Endodermal cell (in vitro differentiated cells): ENCODE data around the gene EIF4G3. TPM values are rescaled to one million over a fixed set of nuclear protein-coding genes. Genes with fewer than 3 reads are reported as not detected.

Source experiments
- DNase-seq: peaks from one replicate; pipeline ENCODE4 v3.0.0-alpha.2; 2017
- H3K27ac ChIP-seq: 2 replicates; pipeline ENCODE4 v1.5.1; 2013; ENCODE audit warnings: mild to moderate bottlenecking, low read depth, low read length, moderate library complexity
- H3K27me3 ChIP-seq: 2 replicates; pipeline ENCODE4 v1.6.1; 2013; ENCODE audit warnings: mild to moderate bottlenecking, low read length, moderate library complexity; ENCODE audit not compliant: insufficient read depth, control insufficient read depth, poor library complexity, severe bottlenecking
- H3K36me3 ChIP-seq: 2 replicates; pipeline ENCODE4 v1.7.0; 2013; ENCODE audit warnings: mild to moderate bottlenecking, low read length, moderate library complexity; ENCODE audit not compliant: control insufficient read depth, insufficient read depth
- H3K4me1 ChIP-seq: one replicate; pipeline ENCODE4 v1.7.0; 2013; ENCODE audit warnings: low read length; ENCODE audit not compliant: control insufficient read depth, insufficient read depth
- H3K4me3 ChIP-seq: 2 replicates; pipeline ENCODE4 v1.5.1; 2013; ENCODE audit warnings: mild to moderate bottlenecking, low read length, moderate library complexity
- H3K9ac ChIP-seq: 2 replicates; pipeline ENCODE4 v1.6.1; 2013; ENCODE audit warnings: mild to moderate bottlenecking, low read length, moderate library complexity; ENCODE audit not compliant: poor library complexity, severe bottlenecking; ENCODE audit errors: extremely low read depth
- H3K9me3 ChIP-seq: 2 replicates; pipeline ENCODE4 v1.6.1; 2013; ENCODE audit warnings: mild to moderate bottlenecking, low read length, moderate library complexity; ENCODE audit not compliant: control insufficient read depth
- H3K27ac Mint-ChIP-seq: 2 replicates; pipeline ENCODE4 v1.8.0; 2020; ENCODE audit warnings: mixed read lengths
- H3K27me3 Mint-ChIP-seq: 2 replicates; pipeline ENCODE4 v1.8.0; 2021; ENCODE audit warnings: mild to moderate bottlenecking, mixed read lengths; ENCODE audit not compliant: insufficient read depth
- H3K36me3 Mint-ChIP-seq: 2 replicates; pipeline ENCODE4 v1.8.0; 2020; ENCODE audit warnings: low read depth, mixed read lengths
- H3K4me1 Mint-ChIP-seq: 2 replicates; pipeline ENCODE4 v1.8.0; 2020; ENCODE audit warnings: mixed read lengths
- H3K4me3 Mint-ChIP-seq: 2 replicates; pipeline ENCODE4 v1.8.0; 2020; ENCODE audit warnings: mild to moderate bottlenecking, moderate library complexity, mixed read lengths
- H3K9me3 Mint-ChIP-seq: 2 replicates; pipeline ENCODE4 v1.8.0; 2020; ENCODE audit warnings: mild to moderate bottlenecking, mixed read lengths
- CTCF ChIP-seq: fragments of 200-600 bp; sonication (generic); conservative IDR thresholded peaks from 2 replicates; pipeline ENCODE4 v1.5.0; 2021; ENCODE audit warnings: antibody characterized with exemption, mild to moderate bottlenecking
- WGBS, 2 experiments: methylation state at CpG; one replicate each; pipeline versions ENCODE4 v1.1.5 to v1.1.7; 2013; ENCODE audit warnings: missing lambda C conversion rate in 2 of 2, mixed read lengths in 1 of 2; ENCODE audit not compliant: insufficient coverage in 1 of 2, insufficient read length in 1 of 2; 5-methylcytosine and 5-hydroxymethylcytosine counted together
- total RNA-seq, 2 donors: library from RNA; stranded (reverse); fragmentation: NEBNext Ultra II Directional in 1 of 2; extraction: Animal tissue kit (Norgen Biotek cat#: 25700) in 1 of 2; gene quantifications; 2 replicates in 1 of 2; 3 replicates in 1 of 2; pipeline ENCODE4 v1.2.1, GENCODE V29; 2021

Gene EIF4G3
- total RNA-seq, 2 donors from 2014 or later: 101 to 103 TPM

- TF ChIP-seq CTCF: no peak
- Mint-ChIP-seq H3K27me3 (no peaks in the 10 kb centered on the region), H3K9me3 (peaks cover 12% of the 10 kb centered on the region), H3K27ac (no peak overlapping the region), H3K4me3 (no peak overlapping the region), H3K4me1 (peaks cover 33% of the 10 kb centered on the region), H3K36me3 (peaks cover 29% of the 10 kb centered on the region)
- Histone ChIP-seq H3K9me3 (peaks cover 20% of the 10 kb centered on the region), H3K9ac (no peak overlapping the region), H3K36me3 (peaks cover 26% of the 10 kb centered on the region), H3K4me3 (no peak overlapping the region), H3K27ac (no peak overlapping the region), H3K27me3 (no peaks in the 10 kb centered on the region), H3K4me1 (peaks cover 5% of the 10 kb centered on the region)
- DNase-seq: no peak
- 83 to 95% methylated on average over 1 to 2 of the region's 2 CpGs for WGBS, 2 experiments
Observed at GRCh38 chr1:21051177-21051825, 125.4 kb downstream of the EIF4G3 start.

GRCh38 chr1:21050031-21050430 lies 126.7 kb downstream of the EIF4G3 start:
- Mint-ChIP-seq H3K4me1 (peaks cover 30% of the 10 kb centered on the region), H3K27me3 (no peaks in the 10 kb centered on the region), H3K9me3 (peaks cover 12% of the 10 kb centered on the region), H3K27ac (peak overlapping the region; percentile 39), H3K4me3 (no peak overlapping the region), H3K36me3 (peaks cover 27% of the 10 kb centered on the region)
- Histone ChIP-seq H3K9me3 (peaks cover 20% of the 10 kb centered on the region), H3K36me3 (peaks cover 26% of the 10 kb centered on the region), H3K4me1 (peaks cover 5% of the 10 kb centered on the region), H3K27me3 (no peaks in the 10 kb centered on the region), H3K27ac (no peak overlapping the region), H3K4me3 (peak overlapping the region; percentile 33), H3K9ac (no peak overlapping the region)
- no peak for DNase-seq
- 85% methylated on average over 4 of the region's 4 CpGs for WGBS, 2 experiments
- no peak for TF ChIP-seq CTCF

- peaks cover 32% of the 10 kb centered on the region for H3K36me3 ChIP-seq
- 79 to 90% methylated on average over 2 to 4 of the region's 4 CpGs for WGBS, 2 experiments
- H3K27ac Mint-ChIP-seq: peak overlapping the region; percentile 46
Observed at GRCh38 chr1:21048462-21048861, 128.2 kb downstream of the EIF4G3 start.

More at GRCh38 chr1:21048462-21048861, 128.2 kb downstream of the EIF4G3 start:
- no peak for DNase-seq
- H3K4me1 ChIP-seq: peaks cover 5% of the 10 kb centered on the region
- Mint-ChIP-seq H3K27me3 (no peaks in the 10 kb centered on the region), H3K4me3 (no peak overlapping the region), H3K9me3 (peaks cover 6% of the 10 kb centered on the region), H3K36me3 (peaks cover 22% of the 10 kb centered on the region), H3K4me1 (peaks cover 28% of the 10 kb centered on the region)
- no peaks in the 10 kb centered on the region for H3K27me3 ChIP-seq
- H3K27ac ChIP-seq: no peak overlapping the region
- H3K9me3 ChIP-seq: peaks cover 13% of the 10 kb centered on the region
- H3K4me3 ChIP-seq: no peak overlapping the region
- peak; percentile 47 for TF ChIP-seq CTCF
- H3K9ac ChIP-seq: no peak overlapping the region
